GM10266 (cell line): ENCODE data around the gene ZFAND4.

Source experiments
- DNase-seq: peaks from one replicate; pipeline ENCODE4 v3.0.0; 2012; ENCODE audit errors: extremely low spot score
- TF ChIP-seq, protein P1 (sequence below): IDR thresholded peaks from 2 replicates; pipeline ENCODE4 v1.5.1; 2012; ENCODE audit warnings: mild to moderate bottlenecking, low read depth; ENCODE audit not compliant: control insufficient read depth, insufficient read depth; ENCODE audit errors: missing control alignments

The ZFAND4 gene

DNA sequence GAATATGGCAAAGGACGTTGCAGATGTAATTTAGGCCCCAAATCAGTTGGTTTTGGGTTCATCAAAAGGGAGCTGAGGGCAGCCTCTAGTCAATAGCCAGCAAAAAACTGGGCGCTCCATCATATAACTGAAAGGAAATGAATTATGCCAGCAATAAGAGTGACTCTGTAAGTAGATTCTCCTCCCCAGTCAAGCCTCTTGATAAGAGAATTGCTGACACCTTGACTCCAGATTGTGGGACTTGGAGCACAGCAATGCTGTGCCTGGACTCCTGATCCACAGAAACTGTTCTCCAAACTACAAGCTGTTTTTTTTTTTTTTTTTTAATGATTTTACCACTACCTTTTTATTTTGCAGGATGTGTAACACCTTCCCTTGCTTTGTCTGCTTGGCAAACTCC, 25.5 kb downstream of the ZFAND4 start:
- TF ChIP-seq, protein P1, sequence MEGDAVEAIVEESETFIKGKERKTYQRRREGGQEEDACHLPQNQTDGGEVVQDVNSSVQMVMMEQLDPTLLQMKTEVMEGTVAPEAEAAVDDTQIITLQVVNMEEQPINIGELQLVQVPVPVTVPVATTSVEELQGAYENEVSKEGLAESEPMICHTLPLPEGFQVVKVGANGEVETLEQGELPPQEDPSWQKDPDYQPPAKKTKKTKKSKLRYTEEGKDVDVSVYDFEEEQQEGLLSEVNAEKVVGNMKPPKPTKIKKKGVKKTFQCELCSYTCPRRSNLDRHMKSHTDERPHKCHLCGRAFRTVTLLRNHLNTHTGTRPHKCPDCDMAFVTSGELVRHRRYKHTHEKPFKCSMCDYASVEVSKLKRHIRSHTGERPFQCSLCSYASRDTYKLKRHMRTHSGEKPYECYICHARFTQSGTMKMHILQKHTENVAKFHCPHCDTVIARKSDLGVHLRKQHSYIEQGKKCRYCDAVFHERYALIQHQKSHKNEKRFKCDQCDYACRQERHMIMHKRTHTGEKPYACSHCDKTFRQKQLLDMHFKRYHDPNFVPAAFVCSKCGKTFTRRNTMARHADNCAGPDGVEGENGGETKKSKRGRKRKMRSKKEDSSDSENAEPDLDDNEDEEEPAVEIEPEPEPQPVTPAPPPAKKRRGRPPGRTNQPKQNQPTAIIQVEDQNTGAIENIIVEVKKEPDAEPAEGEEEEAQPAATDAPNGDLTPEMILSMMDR: no peak
- DNase-seq: no peak

DNA sequence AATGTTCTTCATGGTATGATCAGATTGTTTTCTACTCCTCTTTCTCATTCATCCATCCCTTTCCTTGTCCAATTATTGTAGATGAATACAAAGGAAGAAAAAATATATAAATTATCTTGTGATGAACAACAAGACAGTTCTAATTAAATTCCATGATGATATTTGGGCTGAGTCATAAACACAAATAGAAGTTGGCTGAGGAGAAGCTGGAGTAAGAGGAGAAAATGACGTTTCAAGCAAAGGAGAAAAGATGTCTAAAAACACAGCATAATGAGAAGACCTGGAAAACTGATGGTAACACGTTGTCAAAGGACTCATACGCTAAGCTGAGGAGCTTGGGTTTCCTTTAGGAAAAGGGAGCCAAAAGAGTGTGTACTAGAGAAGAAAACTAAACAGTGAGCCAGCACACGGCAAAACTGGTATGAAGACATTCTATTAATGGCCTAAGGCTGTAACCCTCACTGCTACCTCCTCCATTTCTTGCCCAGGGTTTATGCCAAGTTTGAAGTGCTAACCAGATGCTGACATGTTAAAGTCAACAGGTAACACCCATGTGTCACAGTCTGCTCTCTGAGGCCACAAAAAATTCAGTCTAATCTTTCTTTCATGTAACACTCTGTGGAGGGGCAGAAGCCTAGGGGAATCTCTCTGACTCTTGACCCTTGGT, 26.1 kb downstream of the ZFAND4 start:
- no peak for DNase-seq
- TF ChIP-seq, protein P1: no peak

DNA sequence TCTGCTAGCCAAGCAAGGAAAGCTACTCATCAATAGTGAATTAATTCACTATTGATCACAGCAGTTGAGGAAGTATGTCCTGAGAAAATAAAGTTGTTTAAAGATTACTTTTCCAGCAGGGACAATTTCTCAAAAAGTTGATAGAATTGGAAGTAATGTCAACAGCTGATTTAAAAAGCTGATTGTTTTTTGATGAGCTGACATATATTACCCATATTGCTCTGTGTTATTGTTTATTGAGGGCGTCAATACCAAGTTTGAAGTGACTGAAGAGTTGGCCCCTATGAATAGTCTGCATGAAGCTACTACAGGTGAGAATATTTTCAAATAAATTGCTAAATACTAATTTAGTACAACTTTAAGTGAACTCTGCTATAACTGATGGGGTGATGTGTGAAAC, 28.0 kb downstream of the ZFAND4 start:
- TF ChIP-seq, protein P1: no peak
- DNase-seq: no peak

DNA sequence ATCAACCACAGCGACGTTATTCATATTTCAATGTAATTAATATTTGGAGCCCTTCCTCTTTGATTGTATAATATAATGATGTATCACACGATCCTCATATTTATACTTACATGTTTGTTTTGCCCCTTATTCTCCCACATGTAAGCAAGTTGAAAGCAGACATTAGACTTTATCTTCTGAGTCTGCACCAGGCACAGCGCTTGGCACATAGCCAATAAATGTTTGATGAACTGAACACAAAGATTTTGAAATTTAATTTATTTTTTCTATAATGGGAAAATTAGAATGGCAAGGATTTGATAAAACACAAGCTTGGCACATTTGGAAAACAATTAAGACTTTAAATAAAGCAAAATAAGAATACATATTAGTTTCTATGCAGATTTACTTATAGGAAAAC, 31.6 kb downstream of the ZFAND4 start:
- TF ChIP-seq, protein P1: no peak
- no peak for DNase-seq

DNA sequence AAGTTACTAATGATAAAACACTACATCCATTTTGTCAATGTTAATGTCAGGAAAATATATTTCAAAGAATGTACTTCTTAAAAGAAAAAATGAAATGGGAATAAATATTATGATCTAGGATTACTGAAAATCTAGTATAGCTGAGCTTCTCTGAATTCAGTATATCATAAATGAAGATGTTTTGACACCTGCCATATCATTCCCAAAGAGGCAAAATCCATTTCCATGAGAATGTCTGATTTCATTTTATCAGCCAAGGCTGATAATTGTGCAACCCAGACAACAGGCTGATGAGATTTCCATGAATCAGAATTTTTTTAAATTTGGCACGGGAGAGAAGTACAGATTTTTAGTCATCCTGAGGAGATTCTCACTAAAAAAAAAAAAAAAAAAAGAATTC, 32.5 kb downstream of the ZFAND4 start:
- TF ChIP-seq, protein P1: no peak
- DNase-seq: no peak

DNA sequence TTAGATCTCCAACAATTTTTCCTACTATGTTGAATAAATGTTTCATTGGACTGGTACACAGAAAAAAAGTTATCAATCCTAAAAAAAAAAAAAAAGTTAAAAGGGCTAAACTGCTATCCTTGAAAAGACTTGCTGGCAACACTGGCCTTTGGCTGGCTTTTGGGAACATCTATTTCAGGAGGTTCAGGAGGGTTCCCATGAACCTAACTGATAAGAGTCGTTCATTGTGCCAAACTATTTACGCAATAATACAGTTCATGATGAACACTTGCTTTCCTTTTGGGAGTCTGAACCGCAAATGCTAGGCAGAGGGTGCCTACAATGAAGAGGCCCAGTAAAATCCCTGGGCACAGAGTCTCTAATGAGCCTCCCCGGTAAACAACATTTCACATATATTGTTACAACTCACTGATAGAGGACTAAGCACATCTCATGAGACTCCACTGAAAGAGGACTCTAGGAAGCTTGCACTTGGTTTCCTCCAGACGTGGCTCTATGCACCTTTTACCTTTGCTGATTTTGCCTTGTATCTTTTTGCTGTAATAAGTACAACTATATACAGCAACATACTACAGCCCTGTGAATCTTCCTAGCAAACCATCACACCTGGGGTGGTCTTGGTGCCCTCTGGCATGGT, 45.0 kb downstream of the ZFAND4 start:
- TF ChIP-seq, protein P1: no peak
- no peak for DNase-seq

DNA sequence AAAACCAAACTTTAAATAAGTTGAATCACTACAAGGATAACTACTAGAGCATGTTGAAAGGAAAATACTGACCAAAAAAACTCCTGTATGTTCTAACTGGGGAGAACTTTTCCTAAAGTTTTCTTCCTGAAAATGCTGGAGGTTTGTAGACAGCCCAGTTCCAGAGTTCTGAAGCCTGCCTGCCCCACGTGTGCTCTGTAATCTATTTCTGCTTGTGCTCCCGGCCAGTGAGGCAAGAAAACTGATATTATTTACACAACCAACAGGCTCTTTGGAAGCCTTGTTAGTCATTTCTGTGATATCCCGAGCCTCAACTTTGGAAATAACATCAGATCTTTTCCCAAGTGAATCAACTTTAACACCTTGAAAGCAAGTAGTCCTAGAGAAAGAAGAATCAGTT, 46.7 kb downstream of the ZFAND4 start:
- DNase-seq: no peak
- TF ChIP-seq, protein P1: no peak
